ENCODE results near the gene CDKN1A. TPM values are rescaled to one million over a fixed set of nuclear protein-coding genes. Genes with fewer than 3 reads are reported as not detected.

CDKN1A gene
- total and polyA plus RNA-seq, 2 donors from 2014 or later = 46.4 to 66.2 TPM

DNA sequence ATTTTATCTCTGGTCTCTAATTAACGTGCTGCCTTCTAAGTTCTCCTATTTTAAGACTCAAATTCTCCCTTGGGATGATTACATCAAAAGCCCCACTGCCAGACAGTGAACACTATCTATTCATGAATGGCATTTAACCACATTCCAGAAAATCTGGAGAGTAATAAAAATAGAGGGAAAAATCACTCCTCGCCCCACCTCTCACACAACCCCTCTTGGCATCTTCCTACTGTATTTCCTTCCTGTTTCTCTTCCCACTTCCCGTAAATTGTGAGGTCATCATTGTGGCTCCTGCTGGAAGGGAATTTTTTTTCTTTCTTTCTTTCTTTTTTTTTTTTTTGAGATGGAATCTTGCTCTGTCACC, 50.6 kb downstream of the CDKN1A start:
- Histone ChIP-seq H3K4me3 (ENCODE audit: low read length in 3 of 3) (no peak overlapping the region), H3K36me3 (ENCODE audit: control insufficient read depth in 2 of 3, insufficient read depth in 3 of 3, low read length in 3 of 3) (no peaks in the 10 kb centered on the region), H3K4me1 (ENCODE audit: control insufficient read depth in 2 of 3, insufficient read depth in 2 of 3, low read depth in 1 of 3, low read length in 3 of 3) (no peaks in the 10 kb centered on the region), H3K27me3 (ENCODE audit: control insufficient read depth, insufficient read depth, low read length) (no peaks in the 10 kb centered on the region), H3K9me3 (ENCODE audit: control insufficient read depth in 2 of 3, insufficient read depth in 1 of 3, low read length in 3 of 3) (no peaks in the 10 kb centered on the region), H3K9ac (ENCODE audit: low read length in 3 of 3) (no peak overlapping the region), H3K27ac (ENCODE audit: low read depth in 2 of 2, low read length in 2 of 2) (no peak overlapping the region)
- DNase-seq = no peak
- intact Hi-C loops (cut with DNase I) = no loop called here
- TF ChIP-seq, protein P1, sequence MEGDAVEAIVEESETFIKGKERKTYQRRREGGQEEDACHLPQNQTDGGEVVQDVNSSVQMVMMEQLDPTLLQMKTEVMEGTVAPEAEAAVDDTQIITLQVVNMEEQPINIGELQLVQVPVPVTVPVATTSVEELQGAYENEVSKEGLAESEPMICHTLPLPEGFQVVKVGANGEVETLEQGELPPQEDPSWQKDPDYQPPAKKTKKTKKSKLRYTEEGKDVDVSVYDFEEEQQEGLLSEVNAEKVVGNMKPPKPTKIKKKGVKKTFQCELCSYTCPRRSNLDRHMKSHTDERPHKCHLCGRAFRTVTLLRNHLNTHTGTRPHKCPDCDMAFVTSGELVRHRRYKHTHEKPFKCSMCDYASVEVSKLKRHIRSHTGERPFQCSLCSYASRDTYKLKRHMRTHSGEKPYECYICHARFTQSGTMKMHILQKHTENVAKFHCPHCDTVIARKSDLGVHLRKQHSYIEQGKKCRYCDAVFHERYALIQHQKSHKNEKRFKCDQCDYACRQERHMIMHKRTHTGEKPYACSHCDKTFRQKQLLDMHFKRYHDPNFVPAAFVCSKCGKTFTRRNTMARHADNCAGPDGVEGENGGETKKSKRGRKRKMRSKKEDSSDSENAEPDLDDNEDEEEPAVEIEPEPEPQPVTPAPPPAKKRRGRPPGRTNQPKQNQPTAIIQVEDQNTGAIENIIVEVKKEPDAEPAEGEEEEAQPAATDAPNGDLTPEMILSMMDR (IDR thresholded peaks at IDR 0.05; ENCODE audit: borderline replicate concordance, extremely low read depth, insufficient read depth) = no peak
- no peak for FAIRE-seq

DNA sequence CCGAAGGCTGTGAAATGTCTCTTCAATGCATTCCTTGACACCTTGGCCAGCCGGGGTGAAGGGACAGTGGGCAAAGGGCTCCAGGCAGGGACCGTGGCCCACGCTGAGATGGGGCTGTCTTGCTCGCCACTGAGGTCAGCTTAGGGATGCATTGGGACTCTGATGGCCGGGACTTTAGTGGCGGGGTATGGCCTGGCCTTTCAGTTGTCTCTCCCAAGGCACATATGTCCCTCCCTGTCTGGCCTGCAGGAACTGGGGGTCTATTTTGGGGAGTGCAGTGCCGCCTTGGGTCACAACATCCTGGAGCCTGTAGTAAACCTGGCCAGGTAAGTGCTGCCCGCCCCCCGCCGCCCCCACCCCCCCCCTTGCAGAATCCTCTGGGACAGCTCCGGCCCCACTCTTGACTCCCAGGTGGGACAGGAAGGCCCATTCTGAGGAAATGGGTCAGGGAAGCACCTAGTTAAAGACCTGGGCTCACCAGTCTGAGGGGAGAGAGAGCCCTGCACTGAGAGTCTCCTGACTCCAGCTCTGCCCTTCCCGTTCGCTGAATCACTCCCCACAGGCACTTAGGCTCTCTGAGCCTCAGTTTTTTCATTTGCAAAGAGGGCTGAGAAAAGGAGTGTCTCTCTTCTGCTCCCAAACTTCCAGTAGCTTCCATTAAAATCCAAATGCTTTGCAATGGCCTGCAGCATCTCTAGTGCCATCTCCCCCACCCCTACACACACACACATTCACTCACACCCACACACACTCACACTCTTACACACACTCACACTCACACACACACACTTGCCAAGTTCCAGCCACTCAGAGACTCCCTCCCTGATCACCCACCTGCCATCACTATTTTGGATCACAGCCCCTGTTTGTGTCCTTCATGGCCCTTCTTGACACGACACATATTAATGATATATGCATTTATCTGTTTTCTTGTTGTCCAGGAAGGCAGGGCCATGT, 52.2 kb downstream of the CDKN1A start:
- Histone ChIP-seq H3K4me3 (ENCODE audit: low read length in 3 of 3) (no peak overlapping the region), H3K9me3 (ENCODE audit: control insufficient read depth in 2 of 3, insufficient read depth in 1 of 3, low read length in 3 of 3) (no peaks in the 10 kb centered on the region), H3K36me3 (ENCODE audit: control insufficient read depth in 2 of 3, insufficient read depth in 3 of 3, low read length in 3 of 3) (no peaks in the 10 kb centered on the region), H3K9ac (ENCODE audit: low read length in 3 of 3) (no peak overlapping the region), H3K27me3 (ENCODE audit: control insufficient read depth, insufficient read depth, low read length) (no peaks in the 10 kb centered on the region), H3K4me1 (ENCODE audit: control insufficient read depth in 2 of 3, insufficient read depth in 2 of 3, low read depth in 1 of 3, low read length in 3 of 3) (no peaks in the 10 kb centered on the region), H3K27ac (ENCODE audit: low read depth in 2 of 2, low read length in 2 of 2) (no peak overlapping the region)
- intact Hi-C loops (cut with DNase I) = no loop called here
- peak in 1 of 5 donors; percentile 29 for DNase-seq
- TF ChIP-seq, protein P1 (IDR thresholded peaks at IDR 0.05; ENCODE audit: borderline replicate concordance, extremely low read depth, insufficient read depth) = no peak
- no peak for FAIRE-seq

GRCh38 chr6:36731622-36732310, 53.3 kb downstream of the CDKN1A start:
- H3K27ac ChIP-seq (ENCODE audit: low read depth in 2 of 2, low read length in 2 of 2) = no peak overlapping the region

More at GRCh38 chr6:36731622-36732310, 53.3 kb downstream of the CDKN1A start:
- TF ChIP-seq, protein P1 (IDR thresholded peaks at IDR 0.05; ENCODE audit: borderline replicate concordance, extremely low read depth, insufficient read depth) = no peak
- Histone ChIP-seq H3K4me1 (ENCODE audit: control insufficient read depth in 2 of 3, insufficient read depth in 2 of 3, low read depth in 1 of 3, low read length in 3 of 3) (no peaks in the 10 kb centered on the region), H3K36me3 (ENCODE audit: control insufficient read depth in 2 of 3, insufficient read depth in 3 of 3, low read length in 3 of 3) (no peaks in the 10 kb centered on the region), H3K4me3 (ENCODE audit: low read length in 3 of 3) (no peak overlapping the region), H3K27me3 (ENCODE audit: control insufficient read depth, insufficient read depth, low read length) (no peaks in the 10 kb centered on the region), H3K9me3 (ENCODE audit: control insufficient read depth in 2 of 3, insufficient read depth in 1 of 3, low read length in 3 of 3) (no peaks in the 10 kb centered on the region), H3K9ac (ENCODE audit: low read length in 3 of 3) (no peak overlapping the region)
- intact Hi-C loops (cut with DNase I) = no loop called here
- FAIRE-seq (no peak), DNase-seq (peak in 1 of 5 donors; percentile 38)

Data from kidney (tissue), 14 donors.